K562 (cell line): Measurements from ENCODE around the gene HSPB2. TPM values are rescaled to one million over a fixed set of nuclear protein-coding genes. Genes with fewer than 3 reads are reported as not detected.

Experiments
- ATAC-seq: fragments of 200-7000 bp; cut with Tn5 transposase; 3 replicates; pipeline ENCODE4 v1.9.1; 2020; ENCODE audit warnings: moderate library complexity
- BruUV-seq: library from RNA; stranded (reverse); fragments of 400-500 nt; replicated peaks from 2 replicates; lab custom pipeline; 2021; lab: Mats Ljungman, UMichigan
- CTCF ChIA-PET: fragments of 300-600 bp; formaldehyde crosslinking; extraction: SDS; loops from one replicate; lab custom pipeline; 2021; ENCODE audit warnings: low intra/inter-chr PET ratio; lab: Yijun Ruan, JAX
- POLR2A ChIA-PET: fragments of 300-600, 350-650 bp; sonication (Branson Sonifier 250); formaldehyde crosslinking; extraction: SDS; loops from one replicate; lab custom pipeline; 2021; ENCODE audit warnings: antibody characterized with exemption, inconsistent platforms; lab: Yijun Ruan, JAX
- DNase-seq, 4 experiments: peaks; one replicate each; pipeline versions ENCODE4 v3.0.0 to v3.0.0-alpha.2; 2011 to 2018; ENCODE audit warnings: low spot score in 3 of 4, mixed read lengths in 3 of 4; ENCODE audit errors: extremely low read depth in 1 of 4
- FAIRE-seq: peaks from 2 replicates; lab custom pipeline; 2011; peaks lifted over from hg19 to GRCh38; lab: Jason Lieb, UNC
- H2AFZ ChIP-seq: 2 replicates; pipeline ENCODE4 v1.6.0; 2011; ENCODE audit warnings: low read depth, low read length, control low read depth, inconsistent platforms
- H3K27ac ChIP-seq: fragments of 200-600 bp; 3 replicates; pipeline ENCODE4 v1.8.0; 2011; ENCODE audit warnings: low read depth, mild to moderate bottlenecking, control low read depth, inconsistent platforms, low read length, moderate library complexity, mixed read lengths; ENCODE audit errors: extremely low read depth
- H3K27me3 ChIP-seq, 2 experiments: fragments of 300-600 bp in 1 of 2; 2 replicates in 1 of 2; 3 replicates in 1 of 2; pipeline versions ENCODE4 v1.6.0 to v1.8.0; 2011; ENCODE audit warnings: inconsistent platforms in 2 of 2, low read length in 2 of 2, mild to moderate bottlenecking in 1 of 2, mixed read lengths in 1 of 2, moderate library complexity in 1 of 2; ENCODE audit not compliant: control insufficient read depth in 2 of 2, insufficient read depth in 2 of 2
- H3K36me3 ChIP-seq: fragments of 300-600 bp; 3 replicates; pipeline ENCODE4 v1.8.0; 2011; ENCODE audit warnings: mild to moderate bottlenecking, low read length, inconsistent platforms; ENCODE audit not compliant: control insufficient read depth, insufficient read depth
- H3K4me1 ChIP-seq, 2 experiments: fragments of 200-600 bp in 1 of 2; replicated peaks in 1 of 2; 2 replicates in 1 of 2; 3 replicates in 1 of 2; pipeline versions ENCODE4 v1.5.1 to v1.8.0; 2011; ENCODE audit warnings: inconsistent platforms in 2 of 2, low read length in 2 of 2, mild to moderate bottlenecking in 1 of 2, mixed read lengths in 1 of 2, moderate library complexity in 1 of 2; ENCODE audit not compliant: control insufficient read depth in 2 of 2, insufficient read depth in 2 of 2
- H3K4me2 ChIP-seq: 2 replicates; pipeline ENCODE4 v1.6.1; 2011; ENCODE audit warnings: low read length, control low read depth, inconsistent platforms, mixed read lengths; ENCODE audit not compliant: insufficient read depth
- H3K4me3 ChIP-seq: fragments of 200-600 bp; sonication (generic), shearing (Covaris generic); 2 replicates; pipeline ENCODE4 v1.5.1; 2016; ENCODE audit warnings: control low read depth, inconsistent platforms
- H3K79me2 ChIP-seq: fragments of 200-600 bp; 3 replicates; pipeline ENCODE4 v1.8.0; 2011; ENCODE audit warnings: low read length, inconsistent platforms; ENCODE audit not compliant: control insufficient read depth, insufficient read depth
- H3K9ac ChIP-seq, 2 experiments: 2 replicates each; pipeline versions ENCODE4 v1.6.0 to v1.6.1; 2011; ENCODE audit warnings: low read depth in 2 of 2, low read length in 2 of 2, control low read depth in 1 of 2, inconsistent platforms in 1 of 2, mild to moderate bottlenecking in 1 of 2, mixed read lengths in 1 of 2; ENCODE audit not compliant: insufficient read depth in 1 of 2
- H3K9me1 ChIP-seq: one replicate; pipeline ENCODE4 v1.6.0; 2011; ENCODE audit warnings: inconsistent platforms, mild to moderate bottlenecking, low read length, moderate library complexity; ENCODE audit not compliant: control insufficient read depth, insufficient read depth
- H3K9me3 ChIP-seq: replicated peaks from 2 replicates; pipeline ENCODE4 v1.5.1; 2011; ENCODE audit warnings: low read depth, low read length, inconsistent platforms; ENCODE audit not compliant: control insufficient read depth, insufficient read depth
- H4K20me1 ChIP-seq: replicated peaks from 2 replicates; pipeline ENCODE4 v1.6.1; 2011; ENCODE audit warnings: low read length, inconsistent platforms, mixed read lengths; ENCODE audit not compliant: control insufficient read depth, insufficient read depth
- EHMT2 ChIP-seq: fragments of 450-650 bp; IDR thresholded peaks from 2 replicates; pipeline ENCODE4 v1.6.1; 2018; ENCODE audit warnings: antibody characterized with exemption
- HMG20A ChIP-seq: fragments of 450-650 bp; formaldehyde crosslinking; conservative IDR thresholded peaks from 2 replicates; pipeline ENCODE4 v1.4.0; 2020; ENCODE audit warnings: mild to moderate bottlenecking, mixed read lengths
- MXI1 ChIP-seq: IDR thresholded peaks from 2 replicates; pipeline ENCODE4 v1.6.1; 2011; ENCODE audit warnings: low read depth, mild to moderate bottlenecking, improper control_type of control experiment, low read length
- TFAP4 ChIP-seq: sonication (generic); formaldehyde crosslinking; IDR thresholded peaks from 2 replicates; pipeline ENCODE4 v1.8.0; 2022; ENCODE audit warnings: missing genetic modification reagents, mild to moderate bottlenecking, moderate library complexity, borderline replicate concordance
- ZFPM2 ChIP-seq: fragments of 250-450 bp; sonication (Bioruptor Pico); IDR thresholded peaks from 2 replicates; pipeline ENCODE4 v1.5.1; 2022; ENCODE audit warnings: mild to moderate bottlenecking
- ZNF197 ChIP-seq: fragments of 200-800 bp; sonication (Bioruptor generic); IDR thresholded peaks from 2 replicates; pipeline ENCODE4 v1.6.1; 2016; ENCODE audit warnings: low read depth, missing genetic modification characterization, missing compliant biosample characterization
- WGBS: fragments of 100-300 bp; shearing (Covaris generic); methylation state at CpG from one replicate; pipeline ENCODE4 v1.1.6; 2016; ENCODE audit warnings: low coverage, mixed read lengths; ENCODE audit not compliant: insufficient coverage; ENCODE audit errors: missing lambda C conversion rate; 5-methylcytosine and 5-hydroxymethylcytosine counted together
- in situ Hi-C: fragments of 300-500 bp; cut with MboI; formaldehyde crosslinking; loops from 4 replicates; pipeline ENCODE4 v1.15.0; 2018; ENCODE audit warnings: inconsistent platforms, mixed read lengths
- intact Hi-C: fragments of 100-400 bp; cut with micrococcal nuclease; formaldehyde crosslinking; loops from 2 replicates; pipeline ENCODE4 v1.14.2; 2022
- polyA plus RNA-seq, 8 experiments: library from polyadenylated mRNA; depleted of rRNA in 4 of 8; stranded (reverse) in 5 of 8; unstranded in 3 of 8; fragments of >200 nt; fragmentation: Nextera tagmentation in 2 of 8; fragmentation: Illumina TruSeq in 1 of 8; extraction: Ambion mirVana in 2 of 8; extraction: Trizol in 1 of 8; gene quantifications; 2 replicates each; pipeline versions ENCODE4 v1.2.1 to v1.2.3, GENCODE V29; 2011 to 2014; ENCODE audit warnings: inconsistent platforms in 1 of 8, missing spikeins in 1 of 8
- total RNA-seq, 7 experiments: library from RNA; depleted of rRNA in 6 of 7; stranded (reverse); fragments of >200 nt in 6 of 7; fragmentation: Illumina TruSeq in 2 of 7; extraction: Trizol in 2 of 7; gene quantifications; 2 replicates each; pipeline versions ENCODE4 v1.2.1 to v1.2.3, GENCODE V29; 2011 to 2021; ENCODE audit warnings: low replicate concordance in 1 of 7

HSPB2 gene
- total and polyA plus RNA-seq, 9 of the 15 experiments (the other 6 are each of a cell fraction or from before 2014, with no cell fraction given) = 0.06 to 0.35 (median 0.11) TPM; not detected in 5

- H3K9me3 ChIP-seq = peaks cover 5% of the 10 kb centered on the region; the same call in 1 of the 2 replicates
- FAIRE-seq (no peak), DNase-seq (no peak), ATAC-seq (no peak)
- H3K27me3 ChIP-seq = no peaks in the 10 kb centered on the region
- CTCF ChIA-PET = no interaction called here
- POLR2A ChIA-PET = interaction anchor here (1.3 kb wide), 1 partner anchor 19 kb away, joined by 3 read pairs; no protein-coding TSS in a partner anchor
- BruUV-seq = no TSS peak
- H3K4me1 ChIP-seq = peaks cover 35 to 37% of the 10 kb centered on the region in 2 experiments; a peak in 4 of 5 replicates
- H3K4me2 ChIP-seq = no peak overlapping the region
- no peaks in the 10 kb centered on the region for H3K36me3 ChIP-seq
- no peaks in the 10 kb centered on the region for H3K79me2 ChIP-seq
- H3K9me1 ChIP-seq = peaks cover 3% of the 10 kb centered on the region
- H4K20me1 ChIP-seq = no peaks in the 10 kb centered on the region
- intact Hi-C loops = no loop called here
- no peak overlapping the region for H3K4me3 ChIP-seq
- TF ChIP-seq EHMT2 (no peak), ZFPM2 (CRISPR knock-in tag) (no peak), ZNF197 (CRISPR knock-in tag) (no peak), HMG20A (CRISPR knock-in tag) (no peak), MXI1 (no peak), TFAP4 (CRISPR knock-in tag) (no peak)
- no peak overlapping the region for H3K9ac ChIP-seq
- no peak overlapping the region for H3K27ac ChIP-seq
- in situ Hi-C loops = no loop called here
- WGBS = 71% methylated on average over 5 of the region's 5 CpGs
- H2AFZ ChIP-seq = peak overlapping the region; percentile 80
Measured at GRCh38 chr11:111908639-111909305, 3.8 kb upstream of the HSPB2 start.
